ENCODE data around the gene PSKH1. TPM values are rescaled to one million over a fixed set of nuclear protein-coding genes. Genes with fewer than 3 reads are reported as not detected.
"Not testable (repeated sequence)": the region's sequence is repeated elsewhere in the genome, so short reads cannot be mapped to it uniquely, and the experiment has no call there.

PSKH1 gene
- polyA plus RNA-seq, 1 donor from 2014 or later, result 3.8 TPM

GRCh38 chr16:67971111-67971510 lies 78.1 kb downstream of the PSKH1 start:
- no peak for TF ChIP-seq CTCF (IDR thresholded peaks at IDR 0.05; ENCODE audit: poor library complexity, severe bottlenecking)
- no peak for TF ChIP-seq RAD21 (conservative IDR thresholded peaks at IDR 0.05)
- TF ChIP-seq TAF1 (IDR thresholded peaks at IDR 0.05; ENCODE audit: low read depth), result no peak
- TF ChIP-seq REST (IDR thresholded peaks at IDR 0.05; ENCODE audit: borderline replicate concordance), result no peak
- no peak for TF ChIP-seq EZH2 (IDR thresholded peaks at IDR 0.05; ENCODE audit: borderline replicate concordance, insufficient read depth, low read length, poor library complexity, severe bottlenecking)
- TF ChIP-seq SMC3 (conservative IDR thresholded peaks at IDR 0.05; ENCODE audit: poor library complexity), result no peak
- TF ChIP-seq POLR2AphosphoS5 (IDR thresholded peaks at IDR 0.05), result no peak
- TF ChIP-seq MXI1 (conservative IDR thresholded peaks at IDR 0.05; ENCODE audit: poor library complexity, severe bottlenecking), result no peak
- TF ChIP-seq EP300 (conservative IDR thresholded peaks at IDR 0.05; ENCODE audit: poor library complexity, severe bottlenecking), result no peak
- H3K79me2 ChIP-seq (replicated peaks; ENCODE audit: insufficient read depth, low read length), result no peaks in the 10 kb centered on the region

GRCh38 chr16:67972285-67972684 lies 79.2 kb downstream of the PSKH1 start:
- not testable (repeated sequence) for H3K27ac ChIP-seq (ENCODE audit: low read length); H3K9ac ChIP-seq (ENCODE audit: low read length); H3F3A ChIP-seq (ENCODE audit: insufficient read depth, low read length, poor library complexity, severe bottlenecking); H3K4me2 ChIP-seq (ENCODE audit: low read length); H3K9me2 ChIP-seq (ENCODE audit: insufficient read depth, low read length); H2AFZ ChIP-seq (ENCODE audit: low read depth, low read length); H3K36me3 ChIP-seq (ENCODE audit: insufficient read depth, low read length); H3K4me3 ChIP-seq (ENCODE audit: low read length); H4K20me1 ChIP-seq (ENCODE audit: insufficient read depth); H3K79me2 ChIP-seq (replicated peaks; ENCODE audit: insufficient read depth, low read length); H3K9me3 ChIP-seq (ENCODE audit: low read length)
- H3K27me3 ChIP-seq (ENCODE audit: insufficient read depth, low read depth, low read length), result peaks cover 25% of the 10 kb centered on the region

More at GRCh38 chr16:67971111-67971510, 78.1 kb downstream of the PSKH1 start:
- Histone ChIP-seq H3K4me3 (ENCODE audit: low read length) (no peak overlapping the region), H3K36me3 (ENCODE audit: insufficient read depth, low read length) (no peaks in the 10 kb centered on the region), H3K9me2 (ENCODE audit: insufficient read depth, low read length) (no peaks in the 10 kb centered on the region), H3F3A (ENCODE audit: insufficient read depth, low read length, poor library complexity, severe bottlenecking) (no peaks in the 10 kb centered on the region), H3K27me3 (ENCODE audit: insufficient read depth, low read depth, low read length) (peaks cover 29% of the 10 kb centered on the region), H3K27ac (ENCODE audit: low read length) (no peak overlapping the region), H3K9me3 (ENCODE audit: low read length) (no peaks in the 10 kb centered on the region), H4K20me1 (ENCODE audit: insufficient read depth) (no peaks in the 10 kb centered on the region), H3K9ac (ENCODE audit: low read length) (no peak overlapping the region), H3K4me2 (ENCODE audit: low read length) (no peak overlapping the region), H2AFZ (ENCODE audit: low read depth, low read length) (no peak overlapping the region)
